PC-3 (cell line): Measurements from ENCODE around the gene KNDC1. TPM values are rescaled to one million over a fixed set of nuclear protein-coding genes. Genes with fewer than 3 reads are reported as not detected.

ENCODE experiments used
- ATAC-seq: fragments of 200-7000 bp; cut with Tn5 transposase; 2 replicates; pipeline ENCODE4 v1.9.1; 2020; ENCODE audit warnings: mild to moderate bottlenecking, moderate library complexity
- BruUV-seq: library from RNA; stranded (reverse); fragments of 400-500 nt; replicated peaks from 2 replicates; lab custom pipeline; 2021; lab: Mats Ljungman, UMichigan
- CTCF ChIA-PET: fragments of 300-600 bp; sonication (Branson Sonifier 250); formaldehyde crosslinking; loops from one replicate; lab custom pipeline; 2022; ENCODE audit warnings: antibody characterized with exemption; lab: Charles Lee
- POLR2A ChIA-PET: fragments of 300-600 bp; sonication (Branson Sonifier 250); formaldehyde crosslinking; loops from one replicate; lab custom pipeline; 2022; ENCODE audit warnings: antibody characterized with exemption; ENCODE audit not compliant: unreplicated experiment; lab: Charles Lee
- DNase-seq: peaks from one replicate; pipeline ENCODE4 v3.0.0-alpha.2; 2015
- H2AFZ ChIP-seq: fragments of 300-600 bp; sonication (generic); 2 replicates; pipeline ENCODE4 v1.6.0; 2016; ENCODE audit warnings: antibody characterized with exemption, low read length
- H3F3A ChIP-seq: fragments of 300-600 bp; sonication (generic); one replicate; pipeline ENCODE4 v1.6.0; 2017; ENCODE audit warnings: antibody characterized with exemption, low read length, control low read depth, mild to moderate bottlenecking; ENCODE audit not compliant: unreplicated experiment
- H3K27ac ChIP-seq: fragments of 300-600 bp; sonication (generic); 2 replicates; pipeline ENCODE4 v1.5.1; 2016; ENCODE audit warnings: mild to moderate bottlenecking, low read length
- H3K27me3 ChIP-seq: fragments of 300-600 bp; sonication (generic); 2 replicates; pipeline ENCODE4 v1.6.1; 2016; ENCODE audit warnings: low read length, mixed read lengths
- H3K36me3 ChIP-seq: fragments of 300-600 bp; sonication (generic); 2 replicates; pipeline ENCODE4 v1.6.1; 2016; ENCODE audit warnings: low read depth, mixed run types, low read length, mixed read lengths
- H3K4me1 ChIP-seq: fragments of 300-600 bp; sonication (generic); 2 replicates; pipeline ENCODE4 v1.5.1; 2016; ENCODE audit warnings: low read length; ENCODE audit not compliant: insufficient read depth
- H3K4me2 ChIP-seq: fragments of 300-600 bp; sonication (generic); 2 replicates; pipeline ENCODE4 v1.6.0; 2016; ENCODE audit warnings: low read length
- H3K4me3 ChIP-seq: fragments of 300-600 bp; sonication (generic); 2 replicates; pipeline ENCODE4 v1.5.1; 2016; ENCODE audit warnings: mild to moderate bottlenecking, low read length, mixed read lengths
- H3K79me2 ChIP-seq: fragments of 300-600 bp; sonication (generic); 2 replicates; pipeline ENCODE4 v1.6.1; 2017; ENCODE audit warnings: low read length, mixed read lengths
- H3K9ac ChIP-seq: fragments of 300-600 bp; sonication (generic); 2 replicates; pipeline ENCODE4 v1.6.0; 2016; ENCODE audit warnings: mild to moderate bottlenecking, low read length
- H3K9me2 ChIP-seq: fragments of 300-600 bp; sonication (generic); replicated peaks from 2 replicates; pipeline ENCODE4 v1.6.1; 2016; ENCODE audit warnings: mixed run types, low read length, mixed read lengths
- H3K9me3 ChIP-seq: fragments of 300-600 bp; sonication (generic); 2 replicates; pipeline ENCODE4 v1.6.1; 2016; ENCODE audit warnings: low read length, mixed read lengths
- H4K20me1 ChIP-seq: fragments of 300-600 bp; sonication (generic); 2 replicates; pipeline ENCODE4 v1.6.1; 2016; ENCODE audit warnings: low read length, mixed read lengths
- CTCF ChIP-seq: fragments of 300-600 bp; sonication (generic); conservative IDR thresholded peaks from 2 replicates; pipeline ENCODE4 v1.5.1; 2017; ENCODE audit warnings: antibody characterized with exemption, low read depth, mild to moderate bottlenecking, low read length
- EZH2 ChIP-seq: fragments of 300-600 bp; sonication (generic); IDR thresholded peaks from one replicate; pipeline ENCODE4 v1.6.1; 2017; ENCODE audit warnings: antibody characterized with exemption, mild to moderate bottlenecking, low read length; ENCODE audit not compliant: unreplicated experiment
- EZH2phosphoT487 ChIP-seq: fragments of 300-600 bp; sonication (generic); IDR thresholded peaks from 2 replicates; pipeline ENCODE4 v1.6.1; 2018; ENCODE audit warnings: mild to moderate bottlenecking, antibody characterized with exemption, low read length, borderline replicate concordance
- intact Hi-C: fragments of 100-400 bp; cut with micrococcal nuclease; formaldehyde crosslinking; loops from 2 replicates; pipeline ENCODE4 v1.9.0; 2023
- total RNA-seq: library from RNA; depleted of rRNA; stranded (reverse); fragments of >200 nt; gene quantifications from 2 replicates; pipeline ENCODE4 v1.2.3, GENCODE V29; 2014

Gene KNDC1
- total RNA-seq, 1 experiment from 2014 or later = not detected

- Histone ChIP-seq H4K20me1 (no peaks in the 10 kb centered on the region), H3K4me2 (no peak overlapping the region), H3K27me3 (peaks cover 8% of the 10 kb centered on the region), H3K79me2 (no peaks in the 10 kb centered on the region), H3F3A (no peaks in the 10 kb centered on the region), H3K36me3 (no peaks in the 10 kb centered on the region), H3K9me3 (no peaks in the 10 kb centered on the region), H3K4me3 (no peak overlapping the region), H3K4me1 (no peaks in the 10 kb centered on the region), H3K9me2 (no peaks in the 10 kb centered on the region), H3K27ac (no peak overlapping the region), H2AFZ (no peak overlapping the region), H3K9ac (no peak overlapping the region)
- no TSS peak for BruUV-seq
- POLR2A ChIA-PET = no interaction called here
- intact Hi-C loops = no loop called here
- CTCF ChIA-PET = no interaction called here
- no peak for DNase-seq
- no peak for TF ChIP-seq EZH2phosphoT487
- no peak for TF ChIP-seq EZH2
- TF ChIP-seq CTCF = no peak
- ATAC-seq = no peak
Measured at GRCh38 chr10:133166828-133167692, 7.0 kb downstream of the KNDC1 start.

DNA sequence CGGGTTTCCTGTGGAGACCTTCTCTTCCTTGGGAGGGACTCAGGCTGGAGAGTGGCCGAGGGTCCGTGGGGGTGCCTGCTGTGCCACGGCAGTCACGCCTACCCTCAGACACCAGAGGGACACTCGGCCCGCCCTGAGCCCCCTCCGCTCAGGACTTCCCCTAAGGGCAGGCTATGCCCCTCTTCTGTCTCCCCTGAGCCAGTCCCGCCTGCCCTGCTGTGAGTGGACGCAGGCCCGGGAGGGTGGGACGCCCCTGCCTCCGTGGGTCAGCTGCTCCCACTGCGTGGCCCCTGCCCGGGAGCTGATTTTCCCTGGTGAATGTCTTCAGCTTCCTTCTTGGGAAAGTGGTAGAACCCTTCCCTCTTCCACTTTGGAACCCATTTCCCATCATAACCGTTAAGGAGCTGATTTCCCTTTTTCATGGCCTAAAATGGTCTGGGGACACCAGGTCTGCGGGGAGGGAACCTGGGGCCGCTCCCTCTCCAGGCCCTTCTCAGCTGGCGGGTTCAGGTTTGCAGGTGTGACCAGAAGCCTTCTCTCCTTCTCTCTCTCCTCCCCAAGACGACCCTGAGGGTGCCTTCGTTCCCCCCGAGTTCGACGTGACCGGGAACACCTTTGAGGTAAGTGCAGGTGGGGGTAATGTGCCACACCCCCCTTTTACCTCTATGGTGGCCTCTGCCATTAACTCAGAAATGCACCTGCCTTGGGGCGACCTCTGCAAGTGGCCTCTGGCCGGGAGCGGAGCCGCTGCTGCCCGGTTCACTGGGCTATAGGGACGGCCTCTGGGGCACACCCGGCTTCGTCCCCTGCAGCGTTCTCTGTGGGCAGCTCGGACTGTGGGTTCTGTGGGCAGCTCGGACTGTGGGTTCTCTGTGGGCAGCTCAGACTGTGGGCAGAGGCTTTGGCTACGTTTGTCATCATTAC lies 7.9 kb downstream of the KNDC1 start:
- H3K4me1 ChIP-seq = no peaks in the 10 kb centered on the region
- intact Hi-C loops = no loop called here
- no peaks in the 10 kb centered on the region for H3K9me2 ChIP-seq
- H3K4me3 ChIP-seq = no peak overlapping the region
- no peak overlapping the region for H3K27ac ChIP-seq
- BruUV-seq = no TSS peak
- ATAC-seq (no peak), DNase-seq (no peak)
- no peaks in the 10 kb centered on the region for H3K9me3 ChIP-seq
- no peaks in the 10 kb centered on the region for H3F3A ChIP-seq
- no peak overlapping the region for H2AFZ ChIP-seq
- H3K4me2 ChIP-seq = no peak overlapping the region
- ChIA-PET POLR2A (no interaction called here), CTCF (no interaction called here)
- H4K20me1 ChIP-seq = no peaks in the 10 kb centered on the region
- no peak for TF ChIP-seq EZH2
- no peak for TF ChIP-seq EZH2phosphoT487
- no peak for TF ChIP-seq CTCF
- peaks cover 10% of the 10 kb centered on the region for H3K27me3 ChIP-seq
- no peaks in the 10 kb centered on the region for H3K36me3 ChIP-seq
- no peaks in the 10 kb centered on the region for H3K79me2 ChIP-seq
- no peak overlapping the region for H3K9ac ChIP-seq
